ENCODE results near the gene RGS6.

Gene RGS6

GRCh38 chr14:72540836-72541235, 608.6 kb downstream of the RGS6 start:
- Histone ChIP-seq H3K36me3 (ENCODE audit: control insufficient read depth, low read length) (no peaks in the 10 kb centered on the region), H3K4me3 (ENCODE audit: low read length) (no peak overlapping the region), H3K4me1 (ENCODE audit: control insufficient read depth, low read length) (peaks cover 3% of the 10 kb centered on the region), H3K79me2 (ENCODE audit: control insufficient read depth, low read length) (no peaks in the 10 kb centered on the region), H3F3A (ENCODE audit: control insufficient read depth, insufficient read depth) (no peaks in the 10 kb centered on the region), H3K4me2 (ENCODE audit: low read length) (no peak overlapping the region), H4K20me1 (ENCODE audit: control insufficient read depth, insufficient read depth, low read depth, low read length) (no peaks in the 10 kb centered on the region), H3K9me3 (ENCODE audit: control insufficient read depth, insufficient read depth, low read length) (no peaks in the 10 kb centered on the region), H3K27me3 (ENCODE audit: control insufficient read depth, low read length) (no peaks in the 10 kb centered on the region; the same call in none of the 2 replicates), H3K9me2 (replicated peaks; ENCODE audit: control insufficient read depth, low read length) (no peaks in the 10 kb centered on the region), H3K27ac (ENCODE audit: low read depth, low read length) (no peak overlapping the region)
- TF ChIP-seq EZH2phosphoT487 (IDR thresholded peaks at IDR 0.05; ENCODE audit: borderline replicate concordance, low read length) = no peak
- TF ChIP-seq, protein P1, sequence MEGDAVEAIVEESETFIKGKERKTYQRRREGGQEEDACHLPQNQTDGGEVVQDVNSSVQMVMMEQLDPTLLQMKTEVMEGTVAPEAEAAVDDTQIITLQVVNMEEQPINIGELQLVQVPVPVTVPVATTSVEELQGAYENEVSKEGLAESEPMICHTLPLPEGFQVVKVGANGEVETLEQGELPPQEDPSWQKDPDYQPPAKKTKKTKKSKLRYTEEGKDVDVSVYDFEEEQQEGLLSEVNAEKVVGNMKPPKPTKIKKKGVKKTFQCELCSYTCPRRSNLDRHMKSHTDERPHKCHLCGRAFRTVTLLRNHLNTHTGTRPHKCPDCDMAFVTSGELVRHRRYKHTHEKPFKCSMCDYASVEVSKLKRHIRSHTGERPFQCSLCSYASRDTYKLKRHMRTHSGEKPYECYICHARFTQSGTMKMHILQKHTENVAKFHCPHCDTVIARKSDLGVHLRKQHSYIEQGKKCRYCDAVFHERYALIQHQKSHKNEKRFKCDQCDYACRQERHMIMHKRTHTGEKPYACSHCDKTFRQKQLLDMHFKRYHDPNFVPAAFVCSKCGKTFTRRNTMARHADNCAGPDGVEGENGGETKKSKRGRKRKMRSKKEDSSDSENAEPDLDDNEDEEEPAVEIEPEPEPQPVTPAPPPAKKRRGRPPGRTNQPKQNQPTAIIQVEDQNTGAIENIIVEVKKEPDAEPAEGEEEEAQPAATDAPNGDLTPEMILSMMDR (IDR thresholded peaks at IDR 0.05; ENCODE audit: low read depth, low read length, poor library complexity, severe bottlenecking) = no peak

DNA sequence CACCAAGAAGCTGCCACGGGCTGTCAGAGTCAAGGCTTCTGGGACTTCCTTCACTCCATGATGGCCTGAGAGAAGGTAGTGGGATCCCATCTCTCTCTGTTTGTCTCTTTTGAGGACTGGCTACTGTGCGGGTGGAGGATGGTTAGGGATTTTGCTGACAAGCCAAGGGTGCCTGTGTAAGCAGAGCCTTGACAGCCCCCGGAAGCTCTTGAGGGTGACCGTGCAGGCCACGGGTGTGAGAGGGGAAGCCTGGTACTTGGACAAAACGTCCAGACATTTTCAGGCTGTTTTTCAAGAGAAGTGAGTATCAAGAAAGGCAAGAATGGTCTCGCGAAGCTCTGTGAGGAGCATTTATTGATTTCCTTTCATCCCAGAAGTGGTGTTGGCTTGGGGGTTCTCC, 609.3 kb downstream of the RGS6 start:
- no peak for TF ChIP-seq EZH2phosphoT487 (IDR thresholded peaks at IDR 0.05; ENCODE audit: borderline replicate concordance, low read length)
- TF ChIP-seq, protein P1 (IDR thresholded peaks at IDR 0.05; ENCODE audit: low read depth, low read length, poor library complexity, severe bottlenecking) = no peak
- no peaks in the 10 kb centered on the region for H3F3A ChIP-seq (ENCODE audit: control insufficient read depth, insufficient read depth)
- H3K4me1 ChIP-seq (ENCODE audit: control insufficient read depth, low read length) = no peaks in the 10 kb centered on the region
- H3K4me3 ChIP-seq (ENCODE audit: low read length) = no peak overlapping the region
- no peaks in the 10 kb centered on the region for H3K79me2 ChIP-seq (ENCODE audit: control insufficient read depth, low read length)
- no peak overlapping the region for H3K27ac ChIP-seq (ENCODE audit: low read depth, low read length)
- H3K36me3 ChIP-seq (ENCODE audit: control insufficient read depth, low read length) = no peaks in the 10 kb centered on the region
- H4K20me1 ChIP-seq (ENCODE audit: control insufficient read depth, insufficient read depth, low read depth, low read length) = no peaks in the 10 kb centered on the region
- H3K9me2 ChIP-seq (replicated peaks; ENCODE audit: control insufficient read depth, low read length) = no peaks in the 10 kb centered on the region
- H3K9me3 ChIP-seq (ENCODE audit: control insufficient read depth, insufficient read depth, low read length) = no peaks in the 10 kb centered on the region
- no peak overlapping the region for H3K4me2 ChIP-seq (ENCODE audit: low read length)
- peaks cover 4% of the 10 kb centered on the region for H3K27me3 ChIP-seq (ENCODE audit: control insufficient read depth, low read length)

GRCh38 chr14:72543341-72543740, 611.1 kb downstream of the RGS6 start:
- no peaks in the 10 kb centered on the region for H3K4me1 ChIP-seq (ENCODE audit: control insufficient read depth, low read length)

More at GRCh38 chr14:72543341-72543740, 611.1 kb downstream of the RGS6 start:
- no peak overlapping the region for H3K27ac ChIP-seq (ENCODE audit: low read depth, low read length)
- H3K79me2 ChIP-seq (ENCODE audit: control insufficient read depth, low read length) = no peaks in the 10 kb centered on the region
- no peaks in the 10 kb centered on the region for H3K9me2 ChIP-seq (replicated peaks; ENCODE audit: control insufficient read depth, low read length)
- no peaks in the 10 kb centered on the region for H3K9me3 ChIP-seq (ENCODE audit: control insufficient read depth, insufficient read depth, low read length)
- peaks cover 4% of the 10 kb centered on the region for H3K27me3 ChIP-seq (ENCODE audit: control insufficient read depth, low read length)
- H4K20me1 ChIP-seq (ENCODE audit: control insufficient read depth, insufficient read depth, low read depth, low read length) = no peaks in the 10 kb centered on the region
- TF ChIP-seq, protein P1 (IDR thresholded peaks at IDR 0.05; ENCODE audit: low read depth, low read length, poor library complexity, severe bottlenecking) = no peak
- no peaks in the 10 kb centered on the region for H3K36me3 ChIP-seq (ENCODE audit: control insufficient read depth, low read length)
- H3F3A ChIP-seq (ENCODE audit: control insufficient read depth, insufficient read depth) = no peaks in the 10 kb centered on the region
- no peak overlapping the region for H3K4me2 ChIP-seq (ENCODE audit: low read length)
- H3K4me3 ChIP-seq (ENCODE audit: low read length) = no peak overlapping the region

Data from DOHH2 (cell line).